Endothelial cell (in vitro differentiated cells): ENCODE measurements around the gene FAAP20. TPM values are rescaled to one million over a fixed set of nuclear protein-coding genes. Genes with fewer than 3 reads are reported as not detected.

Experiments used
- DNase-seq: peaks from one replicate; pipeline ENCODE4 v3.0.0; 2021; ENCODE audit warnings: low spot score
- H3K27ac Mint-ChIP-seq: one replicate; pipeline ENCODE4 v1.8.0; 2021; ENCODE audit warnings: mixed read lengths, inconsistent platforms; ENCODE audit not compliant: unreplicated experiment
- H3K27me3 Mint-ChIP-seq: one replicate; pipeline ENCODE4 v1.8.0; 2021; ENCODE audit warnings: mild to moderate bottlenecking, moderate library complexity, mixed read lengths, inconsistent platforms; ENCODE audit not compliant: unreplicated experiment
- H3K36me3 Mint-ChIP-seq: one replicate; pipeline ENCODE4 v1.8.0; 2021; ENCODE audit warnings: mild to moderate bottlenecking, low read depth, mixed read lengths, inconsistent platforms; ENCODE audit not compliant: unreplicated experiment
- H3K4me1 Mint-ChIP-seq: one replicate; pipeline ENCODE4 v1.8.0; 2021; ENCODE audit warnings: mild to moderate bottlenecking, mixed read lengths, inconsistent platforms; ENCODE audit not compliant: unreplicated experiment
- H3K4me3 Mint-ChIP-seq: one replicate; pipeline ENCODE4 v1.8.0; 2021; ENCODE audit warnings: mild to moderate bottlenecking, mixed read lengths, inconsistent platforms; ENCODE audit not compliant: unreplicated experiment
- H3K9me3 Mint-ChIP-seq: one replicate; pipeline ENCODE4 v1.8.0; 2021; ENCODE audit warnings: mixed read lengths, inconsistent platforms; ENCODE audit not compliant: unreplicated experiment
- total RNA-seq: library from RNA; stranded (reverse); fragmentation: NEBNext Ultra II Directional; extraction: Animal tissue kit (Norgen Biotek cat#: 25700); gene quantifications from one replicate; pipeline ENCODE4 v1.2.1, GENCODE V29; 2021; ENCODE audit not compliant: unreplicated experiment
- TF ChIP-seq, protein P1 (sequence below): fragments of 200-600 bp; sonication (generic); IDR thresholded peaks from one replicate; pipeline ENCODE4 v1.5.0; 2021; ENCODE audit warnings: antibody characterized with exemption; ENCODE audit not compliant: unreplicated experiment

Gene FAAP20
- total RNA-seq, 1 donor from 2014 or later: 118 TPM

DNA sequence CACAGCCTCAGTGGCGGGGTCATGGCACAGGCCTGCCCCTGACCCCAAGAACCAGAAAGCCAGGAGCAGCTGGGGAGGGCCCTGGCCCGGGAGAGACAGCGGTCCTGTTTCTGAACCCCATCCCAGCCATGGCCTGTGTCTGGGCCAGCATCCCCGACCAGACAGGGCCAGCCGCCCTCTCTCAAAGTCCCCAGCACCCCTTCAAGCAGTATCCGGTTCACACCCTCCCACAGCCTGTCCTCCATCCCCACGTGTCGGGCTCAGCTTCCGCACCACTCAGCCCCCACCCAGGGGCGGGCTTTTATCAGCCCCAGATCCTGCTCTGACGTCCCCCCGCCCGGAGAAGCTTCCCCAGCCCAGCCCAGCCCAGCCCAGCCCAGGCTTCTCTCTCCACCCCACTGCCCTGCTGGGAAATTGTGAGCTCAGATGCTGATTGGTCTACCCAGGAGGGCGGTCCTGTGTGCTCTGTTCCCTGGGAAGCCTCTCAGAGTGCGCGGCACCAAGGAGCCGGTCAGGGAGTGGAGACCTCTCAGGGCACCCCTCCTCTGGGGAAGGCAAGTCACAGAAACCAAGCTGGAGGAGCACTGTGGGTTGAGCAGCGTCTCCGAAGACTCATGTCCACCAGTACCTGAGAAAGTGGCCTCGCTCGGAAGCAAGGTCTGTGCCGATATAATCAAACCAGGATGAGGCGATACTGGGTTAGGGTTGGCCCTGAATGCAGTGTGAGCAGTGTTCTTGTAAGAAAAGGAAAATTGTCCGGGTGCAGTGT, 4.7 kb upstream of the FAAP20 start:
- Mint-ChIP-seq H3K9me3 (no peaks in the 10 kb centered on the region), H3K4me1 (no peaks in the 10 kb centered on the region), H3K27ac (peak overlapping the region; percentile 21), H3K27me3 (peaks cover 9% of the 10 kb centered on the region), H3K4me3 (peak overlapping the region; percentile 42), H3K36me3 (no peaks in the 10 kb centered on the region)
- TF ChIP-seq, protein P1, sequence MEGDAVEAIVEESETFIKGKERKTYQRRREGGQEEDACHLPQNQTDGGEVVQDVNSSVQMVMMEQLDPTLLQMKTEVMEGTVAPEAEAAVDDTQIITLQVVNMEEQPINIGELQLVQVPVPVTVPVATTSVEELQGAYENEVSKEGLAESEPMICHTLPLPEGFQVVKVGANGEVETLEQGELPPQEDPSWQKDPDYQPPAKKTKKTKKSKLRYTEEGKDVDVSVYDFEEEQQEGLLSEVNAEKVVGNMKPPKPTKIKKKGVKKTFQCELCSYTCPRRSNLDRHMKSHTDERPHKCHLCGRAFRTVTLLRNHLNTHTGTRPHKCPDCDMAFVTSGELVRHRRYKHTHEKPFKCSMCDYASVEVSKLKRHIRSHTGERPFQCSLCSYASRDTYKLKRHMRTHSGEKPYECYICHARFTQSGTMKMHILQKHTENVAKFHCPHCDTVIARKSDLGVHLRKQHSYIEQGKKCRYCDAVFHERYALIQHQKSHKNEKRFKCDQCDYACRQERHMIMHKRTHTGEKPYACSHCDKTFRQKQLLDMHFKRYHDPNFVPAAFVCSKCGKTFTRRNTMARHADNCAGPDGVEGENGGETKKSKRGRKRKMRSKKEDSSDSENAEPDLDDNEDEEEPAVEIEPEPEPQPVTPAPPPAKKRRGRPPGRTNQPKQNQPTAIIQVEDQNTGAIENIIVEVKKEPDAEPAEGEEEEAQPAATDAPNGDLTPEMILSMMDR: no peak
- peak; percentile 54 for DNase-seq

DNA sequence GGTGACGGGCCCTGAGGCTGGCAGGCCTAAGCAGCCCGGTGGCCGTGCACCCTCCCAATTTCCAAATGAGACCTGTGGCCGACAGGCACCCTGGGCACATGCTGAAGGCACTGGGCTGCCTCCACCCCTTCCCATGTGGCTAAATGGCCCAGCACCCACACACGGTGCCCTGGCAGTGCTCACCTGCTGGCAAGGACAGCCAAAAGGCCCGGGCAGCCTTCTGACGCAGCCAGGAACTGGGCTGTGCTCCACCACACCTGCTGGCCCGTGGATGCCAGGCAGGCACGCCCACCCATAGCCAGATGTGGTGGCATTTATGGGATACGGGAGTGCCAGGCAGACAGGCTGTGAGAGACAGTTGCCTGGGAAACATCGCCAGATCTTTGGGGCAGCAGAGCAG, 4.0 kb upstream of the FAAP20 start:
- Mint-ChIP-seq H3K4me3 (no peak overlapping the region), H3K27ac (no peak overlapping the region), H3K36me3 (no peaks in the 10 kb centered on the region), H3K4me1 (no peaks in the 10 kb centered on the region), H3K27me3 (peaks cover 8% of the 10 kb centered on the region), H3K9me3 (no peaks in the 10 kb centered on the region)
- TF ChIP-seq, protein P1: no peak
- DNase-seq: no peak

DNA sequence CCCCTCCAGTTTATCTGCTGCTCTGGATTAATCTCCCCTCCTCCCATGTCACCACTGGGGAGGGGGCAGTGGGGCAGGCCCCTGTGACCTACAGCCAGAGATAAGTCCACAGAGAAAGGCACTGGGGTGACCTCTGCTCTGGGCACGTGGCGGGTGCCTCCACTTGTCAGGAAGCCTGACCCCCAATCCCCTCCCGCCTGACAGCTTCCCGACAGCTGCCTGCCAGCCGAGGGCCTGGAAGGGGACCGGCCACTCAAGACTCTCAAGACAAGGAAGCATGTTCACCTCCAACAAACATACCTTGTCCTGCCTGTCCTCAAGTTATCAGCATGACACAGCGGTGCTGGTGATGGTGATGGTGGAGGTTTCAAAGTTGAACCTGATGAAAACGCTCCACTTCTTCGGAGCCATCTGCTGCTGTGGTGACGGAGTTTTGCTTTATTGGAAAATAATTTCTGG, 3.2 kb upstream of the FAAP20 start:
- H3K27me3 Mint-ChIP-seq: peaks cover 8% of the 10 kb centered on the region
- H3K4me1 Mint-ChIP-seq: no peaks in the 10 kb centered on the region
- TF ChIP-seq, protein P1: no peak
- H3K4me3 Mint-ChIP-seq: no peak overlapping the region
- no peak for DNase-seq
- H3K36me3 Mint-ChIP-seq: no peaks in the 10 kb centered on the region
- H3K27ac Mint-ChIP-seq: no peak overlapping the region
- H3K9me3 Mint-ChIP-seq: no peaks in the 10 kb centered on the region

DNA sequence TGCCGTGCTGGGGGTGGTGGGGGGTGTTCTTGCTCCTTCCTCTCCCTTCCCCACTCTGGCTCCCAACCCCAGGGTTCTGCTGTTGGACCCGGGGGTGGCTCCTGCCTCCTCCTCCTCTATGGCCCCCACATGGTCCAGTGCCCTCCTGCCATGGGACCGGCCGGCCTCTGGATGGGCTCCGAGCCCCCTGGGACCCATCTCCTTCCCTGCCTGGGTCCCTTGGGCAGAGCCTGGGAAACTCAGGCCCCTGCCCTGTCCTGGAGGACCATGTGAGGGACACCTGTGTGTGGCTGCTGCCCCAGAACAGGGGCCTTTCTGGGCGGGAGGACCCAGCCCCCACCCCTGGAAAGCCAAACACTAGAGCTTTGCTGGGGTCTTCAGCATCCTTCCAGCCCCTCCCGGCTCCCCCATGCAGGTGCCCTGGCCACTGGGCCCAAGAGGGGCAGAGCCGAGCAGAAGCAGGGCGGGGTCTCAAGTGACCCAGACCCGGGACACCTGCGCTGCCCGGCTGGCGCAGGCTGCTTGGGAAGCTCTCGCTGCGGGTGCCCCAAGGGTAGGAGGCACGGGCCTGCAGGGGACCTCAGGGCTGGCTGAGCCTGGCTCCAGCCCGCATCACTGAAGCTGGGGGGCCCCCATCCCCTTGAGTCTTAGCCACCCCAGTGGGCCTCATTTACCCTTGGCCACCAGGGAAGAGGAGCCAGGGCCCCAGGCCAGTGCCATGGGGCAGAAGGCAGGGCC, 2.5 kb upstream of the FAAP20 start:
- no peak for DNase-seq
- Mint-ChIP-seq H3K9me3 (no peaks in the 10 kb centered on the region), H3K4me1 (no peaks in the 10 kb centered on the region), H3K27ac (no peak overlapping the region), H3K4me3 (no peak overlapping the region), H3K36me3 (no peaks in the 10 kb centered on the region), H3K27me3 (peaks cover 8% of the 10 kb centered on the region)
- TF ChIP-seq, protein P1: no peak

DNA sequence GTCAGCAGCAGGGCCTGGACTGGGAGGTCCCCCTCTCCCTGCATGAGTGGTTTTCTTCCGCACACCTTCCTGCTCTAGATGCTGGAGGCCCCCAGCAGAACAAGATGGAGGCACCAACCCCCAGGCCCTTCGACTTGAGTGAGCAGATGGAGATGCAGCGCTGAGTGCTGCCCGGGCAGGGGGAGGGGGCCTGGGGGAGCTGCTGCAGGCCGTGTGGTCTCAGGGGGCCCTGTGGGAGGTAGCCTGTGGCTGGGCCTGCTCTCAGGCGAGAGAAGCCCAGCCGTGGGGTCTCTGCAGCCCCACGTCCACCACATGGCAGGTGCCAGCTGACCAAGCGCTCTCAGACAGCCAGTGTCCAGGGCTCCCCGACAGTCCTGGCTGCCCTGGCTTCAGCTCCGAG, 1.2 kb upstream of the FAAP20 start:
- DNase-seq: no peak
- no peaks in the 10 kb centered on the region for H3K4me1 Mint-ChIP-seq
- peaks cover 3% of the 10 kb centered on the region for H3K36me3 Mint-ChIP-seq
- H3K9me3 Mint-ChIP-seq: no peaks in the 10 kb centered on the region
- H3K27ac Mint-ChIP-seq: no peak overlapping the region
- no peak overlapping the region for H3K4me3 Mint-ChIP-seq
- peaks cover 9% of the 10 kb centered on the region for H3K27me3 Mint-ChIP-seq
- TF ChIP-seq, protein P1: no peak
